Endodermal cell (in vitro differentiated cells): ENCODE data around the gene TRPV2. TPM values are rescaled to one million over a fixed set of nuclear protein-coding genes. Genes with fewer than 3 reads are reported as not detected.
"Not testable (repeated sequence)": the region's sequence is repeated elsewhere in the genome, so short reads cannot be mapped to it uniquely, and the experiment has no call there.

Source experiments
- DNase-seq: peaks from one replicate; pipeline ENCODE4 v3.0.0-alpha.2; 2017
- H3K27ac ChIP-seq: 2 replicates; pipeline ENCODE4 v1.5.1; 2013; ENCODE audit warnings: mild to moderate bottlenecking, low read depth, low read length, moderate library complexity
- H3K27me3 ChIP-seq: 2 replicates; pipeline ENCODE4 v1.6.1; 2013; ENCODE audit warnings: mild to moderate bottlenecking, low read length, moderate library complexity; ENCODE audit not compliant: insufficient read depth, control insufficient read depth, poor library complexity, severe bottlenecking
- H3K36me3 ChIP-seq: 2 replicates; pipeline ENCODE4 v1.7.0; 2013; ENCODE audit warnings: mild to moderate bottlenecking, low read length, moderate library complexity; ENCODE audit not compliant: control insufficient read depth, insufficient read depth
- H3K4me1 ChIP-seq: one replicate; pipeline ENCODE4 v1.7.0; 2013; ENCODE audit warnings: low read length; ENCODE audit not compliant: control insufficient read depth, insufficient read depth
- H3K4me3 ChIP-seq: 2 replicates; pipeline ENCODE4 v1.5.1; 2013; ENCODE audit warnings: mild to moderate bottlenecking, low read length, moderate library complexity
- H3K9ac ChIP-seq: 2 replicates; pipeline ENCODE4 v1.6.1; 2013; ENCODE audit warnings: mild to moderate bottlenecking, low read length, moderate library complexity; ENCODE audit not compliant: poor library complexity, severe bottlenecking; ENCODE audit errors: extremely low read depth
- H3K9me3 ChIP-seq: 2 replicates; pipeline ENCODE4 v1.6.1; 2013; ENCODE audit warnings: mild to moderate bottlenecking, low read length, moderate library complexity; ENCODE audit not compliant: control insufficient read depth
- H3K27ac Mint-ChIP-seq: 2 replicates; pipeline ENCODE4 v1.8.0; 2020; ENCODE audit warnings: mixed read lengths
- H3K27me3 Mint-ChIP-seq: 2 replicates; pipeline ENCODE4 v1.8.0; 2021; ENCODE audit warnings: mild to moderate bottlenecking, mixed read lengths; ENCODE audit not compliant: insufficient read depth
- H3K36me3 Mint-ChIP-seq: 2 replicates; pipeline ENCODE4 v1.8.0; 2020; ENCODE audit warnings: low read depth, mixed read lengths
- H3K4me1 Mint-ChIP-seq: 2 replicates; pipeline ENCODE4 v1.8.0; 2020; ENCODE audit warnings: mixed read lengths
- H3K4me3 Mint-ChIP-seq: 2 replicates; pipeline ENCODE4 v1.8.0; 2020; ENCODE audit warnings: mild to moderate bottlenecking, moderate library complexity, mixed read lengths
- H3K9me3 Mint-ChIP-seq: 2 replicates; pipeline ENCODE4 v1.8.0; 2020; ENCODE audit warnings: mild to moderate bottlenecking, mixed read lengths
- CTCF ChIP-seq: fragments of 200-600 bp; sonication (generic); conservative IDR thresholded peaks from 2 replicates; pipeline ENCODE4 v1.5.0; 2021; ENCODE audit warnings: antibody characterized with exemption, mild to moderate bottlenecking
- WGBS, 2 experiments: methylation state at CpG; one replicate each; pipeline versions ENCODE4 v1.1.5 to v1.1.7; 2013; ENCODE audit warnings: missing lambda C conversion rate in 2 of 2, mixed read lengths in 1 of 2; ENCODE audit not compliant: insufficient coverage in 1 of 2, insufficient read length in 1 of 2; 5-methylcytosine and 5-hydroxymethylcytosine counted together
- total RNA-seq, 2 donors: library from RNA; stranded (reverse); fragmentation: NEBNext Ultra II Directional in 1 of 2; extraction: Animal tissue kit (Norgen Biotek cat#: 25700) in 1 of 2; gene quantifications; 2 replicates in 1 of 2; 3 replicates in 1 of 2; pipeline ENCODE4 v1.2.1, GENCODE V29; 2021

Gene TRPV2
- total RNA-seq, 2 donors from 2014 or later, result 0.51 to 1.1 TPM

DNA sequence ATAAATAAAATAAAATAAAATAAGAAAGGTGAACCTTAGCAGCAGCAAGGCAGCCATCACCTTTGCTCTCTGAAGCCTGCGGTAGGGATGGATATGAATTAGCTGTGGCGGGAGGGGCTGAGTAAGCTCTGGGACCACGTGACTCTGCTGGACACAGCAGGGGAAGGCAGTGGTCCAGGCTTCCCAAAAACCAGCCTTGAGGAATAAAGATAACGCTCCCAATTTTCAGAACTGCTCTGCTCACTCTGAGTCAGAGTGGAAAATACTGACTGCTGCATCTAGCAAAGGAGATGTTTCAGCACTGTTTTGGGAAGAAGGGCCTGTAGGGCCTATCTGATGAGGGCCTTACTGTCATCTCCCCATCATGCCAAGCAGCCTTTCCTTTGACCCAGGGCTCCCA lies 19.5 kb upstream of the TRPV2 start:
- not testable (repeated sequence) for H3K27ac ChIP-seq, H3K27ac Mint-ChIP-seq, H3K36me3 Mint-ChIP-seq, H3K4me3 Mint-ChIP-seq, H3K9me3 Mint-ChIP-seq, H3K9me3 ChIP-seq, H3K27me3 Mint-ChIP-seq, H3K27me3 ChIP-seq, H3K4me3 ChIP-seq, DNase-seq, H3K4me1 ChIP-seq, H3K36me3 ChIP-seq, H3K9ac ChIP-seq
- WGBS, 2 experiments, result 72 to 80% methylated on average over 1 to 4 of the region's 4 CpGs
- H3K4me1 Mint-ChIP-seq, result peaks cover 21% of the 10 kb centered on the region

- H3K9me3 ChIP-seq, H3K36me3 Mint-ChIP-seq, H3K27me3 ChIP-seq, H3K36me3 ChIP-seq, H3K4me1 ChIP-seq, DNase-seq, H3K4me3 Mint-ChIP-seq, H3K27me3 Mint-ChIP-seq, H3K27ac Mint-ChIP-seq, H3K9me3 Mint-ChIP-seq, H3K27ac ChIP-seq, H3K4me3 ChIP-seq, H3K9ac ChIP-seq: not testable (repeated sequence)
- H3K4me1 Mint-ChIP-seq, result peaks cover 21% of the 10 kb centered on the region
- WGBS, 2 experiments, result 81 to 95% methylated on average over 2 of the region's 2 CpGs
Observed at GRCh38 chr17:16396693-16397092, 18.7 kb upstream of the TRPV2 start.

DNA sequence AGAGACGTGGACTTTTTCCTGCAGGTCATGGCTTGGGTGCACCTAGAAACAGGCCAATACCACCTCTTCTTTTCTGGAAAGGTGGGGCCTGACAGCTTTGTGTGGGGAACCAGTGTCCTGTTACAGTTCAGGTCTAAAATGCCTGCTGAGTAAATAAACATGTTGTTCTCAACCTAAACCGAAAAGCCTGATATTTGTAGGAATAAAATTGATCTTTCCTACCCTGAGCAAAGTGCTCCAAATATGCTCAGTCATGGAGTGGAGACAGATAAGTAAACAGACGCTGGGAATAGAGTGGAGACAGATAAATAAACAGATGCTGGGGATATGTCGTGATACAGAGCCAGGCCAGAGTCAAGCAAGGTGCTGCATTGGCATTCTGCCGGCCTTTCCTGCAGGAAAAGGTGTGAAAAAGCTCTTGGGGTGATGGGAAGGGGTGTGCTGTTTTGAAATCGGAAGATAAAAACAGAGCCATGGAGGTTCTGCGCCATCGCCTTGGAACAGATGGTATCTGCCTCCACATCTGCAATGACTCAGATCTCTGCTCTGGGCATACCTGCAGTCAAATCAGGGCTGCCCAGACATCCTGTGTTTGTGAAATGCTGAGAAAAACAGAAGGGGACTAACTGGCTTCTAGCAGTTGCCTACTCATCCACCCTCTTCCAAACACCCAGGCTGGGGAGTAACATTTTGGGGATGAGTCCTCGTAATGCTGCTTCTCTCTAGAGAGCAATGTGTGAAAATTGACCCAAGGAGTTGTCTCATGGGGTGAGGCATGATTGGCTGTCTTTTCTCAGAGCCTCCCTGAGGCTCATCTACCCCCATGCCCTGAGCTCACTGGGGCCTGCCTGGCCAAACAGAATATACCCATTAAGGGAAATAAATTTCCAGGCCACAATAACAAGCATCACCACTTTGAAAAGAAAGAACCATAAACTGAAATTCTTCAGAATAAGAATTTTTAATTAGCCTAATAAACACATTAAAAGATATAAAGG lies 16.8 kb upstream of the TRPV2 start:
- no peak for TF ChIP-seq CTCF
- DNase-seq, result peak; percentile 68
- 76 to 85% methylated on average over 6 to 8 of the region's 9 CpGs for WGBS, 2 experiments
- Mint-ChIP-seq H3K4me1 (peaks cover 21% of the 10 kb centered on the region), H3K36me3 (no peaks in the 10 kb centered on the region), H3K4me3 (no peak overlapping the region), H3K27me3 (no peaks in the 10 kb centered on the region), H3K27ac (peak overlapping the region; percentile 76), H3K9me3 (no peaks in the 10 kb centered on the region)
- Histone ChIP-seq H3K9ac (no peak overlapping the region), H3K4me3 (no peak overlapping the region), H3K4me1 (no peaks in the 10 kb centered on the region), H3K27me3 (no peaks in the 10 kb centered on the region), H3K36me3 (no peaks in the 10 kb centered on the region), H3K9me3 (no peaks in the 10 kb centered on the region), H3K27ac (no peak overlapping the region)

GRCh38 chr17:16403847-16404246 lies 11.5 kb upstream of the TRPV2 start:
- WGBS, 2 experiments, result 90 to 91% methylated on average over 2 to 9 of the region's 9 CpGs
- not testable (repeated sequence) for H3K9me3 Mint-ChIP-seq, H3K4me3 ChIP-seq

More at GRCh38 chr17:16403847-16404246, 11.5 kb upstream of the TRPV2 start:
- H3K9me3 ChIP-seq, H3K9ac ChIP-seq, H3K27me3 Mint-ChIP-seq, H3K36me3 Mint-ChIP-seq, H3K4me1 Mint-ChIP-seq, H3K36me3 ChIP-seq, H3K27ac Mint-ChIP-seq, H3K27me3 ChIP-seq, H3K4me1 ChIP-seq, H3K4me3 Mint-ChIP-seq, DNase-seq, H3K27ac ChIP-seq: not testable (repeated sequence)
